Measurements from ENCODE around the gene LRRC49.

- TF ChIP-seq POLR2AphosphoS5 (IDR thresholded peaks at IDR 0.05; ENCODE audit: low read depth, low read length) (no peak), POLR2A (IDR thresholded peaks at IDR 0.05; ENCODE audit: low read depth, low read length) (no peak)
Observed at GRCh38 chr15:71088683-71089082, 196.1 kb downstream of the LRRC49 start.
